Naive thymus-derived CD8-positive, alpha-beta T cell (primary cell): ENCODE results near the gene EMC9. TPM values are rescaled to one million over a fixed set of nuclear protein-coding genes. Genes with fewer than 3 reads are reported as not detected.
A peak's percentile ranks its signal among the peaks of the same experiment; 100 is the strongest.

Experiments
- ATAC-seq, 2 donors: fragments of 150-1000 bp; cut with Tn5 transposase in 1 of 2; sonication (Bioruptor Pico), chemical (Tn5 transposase) in 1 of 2; 1 replicate in 1 of 2; 2 replicates in 1 of 2; pipeline ENCODE4 v1.10.0; 2021; ENCODE audit warnings: mild to moderate bottlenecking in 2 of 2, moderate library complexity in 2 of 2
- POLR2A ChIA-PET: fragments of 350-600 bp; sonication (Branson Sonifier 250); formaldehyde crosslinking; loops from one replicate; lab custom pipeline; 2021; ENCODE audit warnings: antibody characterized with exemption; lab: Charles Lee
- DNase-seq, 10 donors: peaks; one replicate each; pipeline versions ENCODE4 v3.0.0 to v3.0.0-alpha.2; 2020 to 2022
- H3K27ac Mint-ChIP-seq, 10 donors: one replicate each; pipeline ENCODE4 v1.8.0; 2020 to 2022; ENCODE audit warnings: mild to moderate bottlenecking in 10 of 10, mixed read lengths in 10 of 10, moderate library complexity in 4 of 10, inconsistent platforms in 1 of 10
- H3K27me3 Mint-ChIP-seq, 5 donors: one replicate each; pipeline ENCODE4 v1.8.0; 2021 to 2022; ENCODE audit warnings: mixed read lengths in 5 of 5
- H3K36me3 Mint-ChIP-seq, 3 donors: one replicate each; pipeline ENCODE4 v1.8.0; 2020 to 2022; ENCODE audit warnings: mixed read lengths in 3 of 3, mild to moderate bottlenecking in 2 of 3, inconsistent platforms in 1 of 3
- H3K4me1 Mint-ChIP-seq, 4 donors: one replicate each; pipeline ENCODE4 v1.8.0; 2021 to 2022; ENCODE audit warnings: mixed read lengths in 4 of 4
- H3K4me3 Mint-ChIP-seq, 10 donors: one replicate each; pipeline ENCODE4 v1.8.0; 2020 to 2022; ENCODE audit warnings: mild to moderate bottlenecking in 10 of 10, mixed read lengths in 10 of 10, moderate library complexity in 6 of 10, inconsistent platforms in 1 of 10
- H3K9me3 Mint-ChIP-seq, 9 donors: one replicate each; pipeline ENCODE4 v1.8.0; 2020 to 2022; ENCODE audit warnings: mixed read lengths in 9 of 9, mild to moderate bottlenecking in 3 of 9, inconsistent platforms in 1 of 9, moderate library complexity in 1 of 9
- polyA plus RNA-seq, 3 donors: library from polyadenylated mRNA; unstranded; fragments of 300-500 nt; fragmentation: Illumina TruSeq; gene quantifications; one replicate each; pipeline ENCODE4 v1.2.3, GENCODE V29; 2021
- total RNA-seq, 8 experiments: library from RNA in 2 of 8; stranded (reverse) in 2 of 8; gene quantifications; one replicate each; pipeline ENCODE4 v1.2.3 and lab custom pipeline; 2021 to 2026

The EMC9 gene
- total RNA-seq (10 to 100 TPM; 16.6 to 18.1 TPM), polyA plus RNA-seq (1 to 10 TPM; 7.5 to 9.4 (median 8.4) TPM), total RNA-seq (lab: John Stamatoyannopoulos, UW) (3.4 to 8.5 (median 5.7) reads per million in 6 experiments)

- peak within 1 kb of the TSS; percentile 88 to 96 (median 91) for H3K4me3 Mint-ChIP-seq
- H3K4me1 Mint-ChIP-seq, result peaks cover 31 to 88% (median 79%) of the 10 kb centered on the region in 4 donors
- H3K27me3 Mint-ChIP-seq, result no peaks in the 10 kb centered on the region
- H3K36me3 Mint-ChIP-seq, result peaks cover 0 to 36% (median 8%) of the 10 kb centered on the region in 3 donors
- H3K27ac Mint-ChIP-seq, result peak within 1 kb of the TSS; percentile 83 to 97 (median 94)
- H3K9me3 Mint-ChIP-seq, result no peaks in the 10 kb centered on the region
- ATAC-seq (peak; percentile 90 to 93), DNase-seq (peak; percentile 95 to 100 (median 99))
- POLR2A ChIA-PET, result interaction anchor here (0.6 to 2.6 kb wide), 16 partner anchors 9 to 290 kb away, joined by 3 to 33 read pairs (median 4); partner anchors contain the start of genes DCAF11, IPO4, IRF9 and NRL
Observed at GRCh38 chr14:24141097-24141880, at the start of gene EMC9. Gene EMC9, minus strand, starts transcription at chr14:24141591. Its CDS starts 287 bp downstream, at chr14:24141304.

- Mint-ChIP-seq H3K4me1 (peaks cover 21 to 74% (median 59%) of the 10 kb centered on the region in 4 donors), H3K9me3 (no peaks in the 10 kb centered on the region), H3K27ac (peak overlapping the region in 7 of 10 donors; percentile 46 to 90 (median 77)), H3K36me3 (peaks cover 0 to 27% (median 10%) of the 10 kb centered on the region in 3 donors), H3K4me3 (no peak overlapping the region), H3K27me3 (peaks cover 0 to 2% (median 0%) of the 10 kb centered on the region in 5 donors)
- DNase-seq, result no peak
- POLR2A ChIA-PET, result interaction anchor here (0.7 to 4.8 kb wide), 6 partner anchors 24 to 75 kb away, joined by 6 to 36 read pairs (median 12); partner anchors contain the start of genes CHMP4A, DCAF11, IRF9 and MDP1
- no peak for ATAC-seq
Observed at GRCh38 chr14:24190416-24190815, 49.0 kb upstream of the EMC9 start.

DNA sequence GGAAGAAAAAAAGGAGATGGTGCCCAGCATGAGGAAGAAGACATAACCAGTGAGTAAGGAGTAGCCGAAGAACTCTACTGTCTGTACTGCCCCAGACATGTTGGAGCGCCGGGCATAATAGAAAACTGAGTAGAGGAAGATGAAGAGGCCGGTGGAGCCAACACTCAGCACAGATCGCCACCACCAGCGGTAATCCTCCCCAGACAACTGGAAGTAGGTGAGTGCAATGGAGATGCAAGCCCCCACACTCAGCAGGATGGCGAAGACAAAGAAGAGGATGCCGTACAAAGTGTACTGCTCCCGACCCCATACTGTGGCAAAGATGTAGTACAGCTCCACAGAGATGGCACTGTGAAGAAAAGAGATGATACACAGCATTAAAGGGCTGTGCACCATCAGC, 48.1 kb upstream of the EMC9 start:
- POLR2A ChIA-PET, result interaction anchor here (0.9 to 4.8 kb wide), 15 partner anchors 9 to 109 kb away, joined by 3 to 36 read pairs (median 7); partner anchors contain the start of genes CHMP4A, DCAF11, EMC9 and IRF9
- no peak for DNase-seq
- peaks cover 17 to 67% (median 51%) of the 10 kb centered on the region in 4 donors for H3K4me1 Mint-ChIP-seq
- no peak for ATAC-seq
- H3K27me3 Mint-ChIP-seq, result peaks cover 0 to 2% (median 0%) of the 10 kb centered on the region in 5 donors
- peak overlapping the region; percentile 83 to 97 (median 94) for H3K27ac Mint-ChIP-seq
- peak overlapping the region in 1 of 10 donors; percentile 38 for H3K4me3 Mint-ChIP-seq
- H3K36me3 Mint-ChIP-seq, result peaks cover 0 to 30% (median 10%) of the 10 kb centered on the region in 3 donors
- no peaks in the 10 kb centered on the region for H3K9me3 Mint-ChIP-seq

- peak overlapping the region; percentile 80 to 95 (median 90) for H3K4me3 Mint-ChIP-seq
- no peak for DNase-seq
- no peaks in the 10 kb centered on the region for H3K9me3 Mint-ChIP-seq
- no peak for ATAC-seq
- H3K4me1 Mint-ChIP-seq, result peaks cover 16 to 63% (median 47%) of the 10 kb centered on the region in 4 donors
- POLR2A ChIA-PET, result interaction anchor here (0.6 to 4.8 kb wide), 22 partner anchors 9 to 1170 kb away, joined by 3 to 36 read pairs (median 5); partner anchors contain the start of genes CARMIL3, CBLN3, CHMP4A and DCAF11
- H3K36me3 Mint-ChIP-seq, result peaks cover 0 to 31% (median 10%) of the 10 kb centered on the region in 3 donors
- peaks cover 0 to 2% (median 0%) of the 10 kb centered on the region in 5 donors for H3K27me3 Mint-ChIP-seq
- peak overlapping the region; percentile 83 to 97 (median 94) for H3K27ac Mint-ChIP-seq
Observed at GRCh38 chr14:24189059-24189375, 47.6 kb upstream of the EMC9 start.

DNA sequence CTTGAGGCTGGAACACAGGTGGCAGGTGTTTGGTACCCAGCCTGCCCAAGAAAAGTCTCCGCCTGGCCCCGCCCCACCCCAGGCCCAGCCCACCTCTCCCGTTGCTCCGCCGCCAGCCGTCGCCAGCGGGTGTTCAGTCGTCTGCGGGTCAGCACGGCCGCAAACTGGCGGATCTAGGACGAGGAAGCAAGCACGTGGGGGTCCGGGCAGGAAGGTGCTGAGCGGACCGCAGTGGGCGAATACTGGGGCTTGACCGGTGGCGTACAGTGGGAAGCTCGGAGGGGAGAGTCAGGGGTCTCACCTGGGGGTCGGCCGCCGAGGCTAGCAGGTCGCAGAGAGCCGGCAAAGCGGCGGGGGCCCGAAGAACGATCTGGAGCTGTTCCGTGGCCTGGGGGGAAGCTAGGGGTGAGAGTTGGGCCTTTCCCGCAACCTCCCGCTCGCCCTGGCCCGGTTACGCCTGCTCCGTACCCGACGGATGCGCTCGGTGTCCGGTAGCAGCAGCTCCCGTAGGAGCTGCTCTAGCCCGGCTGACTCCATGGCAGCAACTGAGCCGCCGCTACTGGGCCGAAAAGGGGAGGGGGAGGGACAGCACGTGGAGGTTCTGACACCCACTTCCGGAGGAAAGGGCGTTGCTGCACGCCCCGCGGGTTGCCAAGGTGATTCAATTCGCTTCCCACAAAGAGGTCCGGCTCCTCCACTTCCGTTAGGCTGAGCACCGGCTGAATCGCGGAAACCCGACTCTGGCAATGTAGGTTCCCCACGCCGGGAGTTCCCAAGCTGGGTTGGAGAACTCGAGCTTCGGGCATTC, 47.1 kb upstream of the EMC9 start, which contains the start of gene IPO4:
TSS of gene IPO4 (minus strand) at position 566 of the 808 bp plus-strand sequence. CDS start at position 537, 29 bp downstream.
- DNase-seq (peak; percentile 85 to 98 (median 94)), ATAC-seq (peak; percentile 90 to 97)
- H3K4me3 Mint-ChIP-seq, result peak within 1 kb of the TSS; percentile 80 to 95 (median 90)
- H3K27me3 Mint-ChIP-seq, result peaks cover 0 to 2% (median 0%) of the 10 kb centered on the region in 5 donors
- H3K9me3 Mint-ChIP-seq, result no peaks in the 10 kb centered on the region
- peak within 1 kb of the TSS; percentile 83 to 97 (median 94) for H3K27ac Mint-ChIP-seq
- POLR2A ChIA-PET, result interaction anchor here (0.5 to 4.8 kb wide), 24 partner anchors 8 to 1169 kb away, joined by 3 to 36 read pairs (median 4); partner anchors contain the start of genes CARMIL3, CBLN3, CHMP4A and DCAF11
- H3K36me3 Mint-ChIP-seq, result peaks cover 0 to 37% (median 10%) of the 10 kb centered on the region in 3 donors
- H3K4me1 Mint-ChIP-seq, result peaks cover 14 to 61% (median 44%) of the 10 kb centered on the region in 4 donors

DNA sequence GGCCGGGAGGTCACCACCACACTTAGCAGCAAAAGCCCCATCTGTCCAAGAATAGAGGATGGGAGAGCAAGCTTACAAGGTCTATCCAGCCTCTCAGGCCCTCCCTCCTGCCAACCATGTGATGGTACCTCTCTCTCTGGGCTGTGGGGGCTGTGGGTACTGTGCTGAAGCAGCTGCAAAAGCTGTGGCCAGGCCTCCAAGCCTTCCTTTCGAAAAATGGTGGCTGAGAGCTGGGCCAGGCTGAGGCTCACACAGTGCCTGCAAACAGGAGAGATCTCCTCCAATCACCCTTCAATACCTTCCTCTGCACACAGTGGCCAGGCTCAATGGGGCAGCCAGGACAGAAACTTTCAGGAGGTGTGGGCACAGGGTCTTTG, 46.1 kb upstream of the EMC9 start:
- peaks cover 0 to 38% (median 7%) of the 10 kb centered on the region in 3 donors for H3K36me3 Mint-ChIP-seq
- ATAC-seq (no peak), DNase-seq (no peak)
- peaks cover 14 to 52% (median 38%) of the 10 kb centered on the region in 4 donors for H3K4me1 Mint-ChIP-seq
- H3K27ac Mint-ChIP-seq, result peak overlapping the region in 9 of 10 donors; percentile 83 to 97 (median 94)
- POLR2A ChIA-PET, result interaction anchor here (1.1 to 4.8 kb wide), 8 partner anchors 8 to 113 kb away, joined by 3 to 27 read pairs (median 10); partner anchors contain the start of genes CHMP4A, DHRS1, IRF9 and NOP9
- H3K4me3 Mint-ChIP-seq, result peak overlapping the region; percentile 80 to 95 (median 90)
- H3K9me3 Mint-ChIP-seq, result no peaks in the 10 kb centered on the region
- peaks cover 0 to 2% (median 0%) of the 10 kb centered on the region in 5 donors for H3K27me3 Mint-ChIP-seq

DNA sequence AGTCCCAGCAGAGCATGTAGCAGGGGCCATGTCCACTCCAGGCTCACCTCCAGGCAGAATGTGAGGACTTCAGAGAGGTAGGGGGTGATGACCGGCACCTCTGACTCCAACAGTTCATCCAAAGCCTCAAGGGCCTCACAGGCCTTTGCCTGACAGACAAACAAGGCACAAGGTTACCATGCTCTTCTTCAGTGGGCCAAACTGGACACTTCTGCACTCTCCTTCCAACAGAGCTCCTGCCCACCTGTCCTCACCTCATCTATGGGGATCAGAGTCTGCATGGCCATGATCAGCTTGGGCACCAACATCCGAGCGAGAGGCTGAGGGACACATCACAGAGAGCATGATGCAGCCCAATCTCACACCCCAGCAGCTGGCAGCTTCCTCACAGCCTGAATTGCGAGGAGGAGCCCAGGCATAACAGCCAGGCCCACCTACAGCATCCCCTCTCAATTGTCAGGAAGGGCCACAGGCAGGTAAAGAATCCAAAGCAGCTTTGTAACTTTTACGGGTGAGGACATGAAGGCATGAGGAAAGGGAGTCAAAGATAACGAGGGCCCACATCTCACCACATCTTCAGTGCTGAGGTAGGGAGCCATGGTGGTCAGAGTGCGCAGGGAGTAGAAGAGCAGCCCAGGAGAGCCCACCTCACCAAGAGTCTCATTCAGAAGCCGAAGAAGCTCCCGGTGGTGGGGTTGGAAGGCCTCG, 45.6 kb upstream of the EMC9 start:
- no peak for DNase-seq

GRCh38 chr14:24185741-24186140, 44.4 kb upstream of the EMC9 start:
- H3K9me3 Mint-ChIP-seq, result no peaks in the 10 kb centered on the region
- peaks cover 0 to 2% (median 0%) of the 10 kb centered on the region in 5 donors for H3K27me3 Mint-ChIP-seq
- H3K27ac Mint-ChIP-seq, result peak overlapping the region in 2 of 10 donors; percentile 3 to 69
- H3K4me3 Mint-ChIP-seq, result peak overlapping the region in 1 of 10 donors; percentile 62
- DNase-seq (no peak), ATAC-seq (no peak)
- POLR2A ChIA-PET, result interaction anchor here (0.8 to 4.8 kb wide), 8 partner anchors 10 to 85 kb away, joined by 3 to 18 read pairs (median 6); partner anchors contain the start of genes CHMP4A, DCAF11, IRF9 and RABGGTA
- peaks cover 13 to 39% (median 30%) of the 10 kb centered on the region in 4 donors for H3K4me1 Mint-ChIP-seq
- peaks cover 0 to 36% (median 6%) of the 10 kb centered on the region in 3 donors for H3K36me3 Mint-ChIP-seq

More for the DNA sequence above, 45.6 kb upstream of the EMC9 start:
- Mint-ChIP-seq H3K36me3 (peaks cover 0 to 38% (median 6%) of the 10 kb centered on the region in 3 donors), H3K4me3 (peak overlapping the region; percentile 40 to 94 (median 76)), H3K27me3 (peaks cover 0 to 2% (median 0%) of the 10 kb centered on the region in 5 donors), H3K9me3 (no peaks in the 10 kb centered on the region), H3K4me1 (peaks cover 12 to 47% (median 33%) of the 10 kb centered on the region in 4 donors), H3K27ac (peak overlapping the region in 8 of 10 donors; percentile 34 to 91 (median 69))
- no peak for ATAC-seq
- POLR2A ChIA-PET, result interaction anchor here (0.8 to 4.8 kb wide), 9 partner anchors 9 to 255 kb away, joined by 3 to 27 read pairs (median 9); partner anchors contain the start of genes CHMP4A, DHRS1, IRF9 and NOP9

DNA sequence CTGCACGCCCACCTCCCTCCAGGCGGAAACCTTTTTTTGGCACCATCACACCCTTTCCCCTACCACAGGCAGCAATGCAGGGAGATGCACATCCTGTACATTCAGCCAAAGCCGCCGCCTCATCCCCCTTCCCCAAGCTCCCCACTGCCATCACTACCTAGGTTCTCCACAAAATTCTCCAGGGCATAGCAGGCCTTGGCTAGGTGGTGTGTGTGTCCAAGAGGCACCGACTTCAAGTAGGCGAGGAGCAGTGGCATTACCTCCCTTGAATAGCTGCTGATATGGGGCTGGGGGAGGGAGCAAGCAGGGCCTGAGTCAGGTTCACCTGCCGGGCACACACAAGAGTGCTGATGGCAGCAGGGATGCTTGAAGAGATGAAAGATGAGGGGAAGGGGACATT, 43.6 kb upstream of the EMC9 start:
- H3K9me3 Mint-ChIP-seq, result no peaks in the 10 kb centered on the region
- H3K27me3 Mint-ChIP-seq, result peaks cover 0 to 2% (median 0%) of the 10 kb centered on the region in 5 donors
- DNase-seq, result no peak
- POLR2A ChIA-PET, result interaction anchor here (1.2 to 2.9 kb wide), 5 partner anchors 10 to 86 kb away, joined by 3 to 12 read pairs (median 6); partner anchors contain the start of genes CHMP4A, DCAF11, IRF9 and RABGGTA
- no peak for ATAC-seq
- no peak overlapping the region for H3K4me3 Mint-ChIP-seq
- peak overlapping the region in 2 of 10 donors; percentile 11 to 31 for H3K27ac Mint-ChIP-seq
- H3K36me3 Mint-ChIP-seq, result peaks cover 0 to 42% (median 3%) of the 10 kb centered on the region in 3 donors
- H3K4me1 Mint-ChIP-seq, result peaks cover 13 to 34% (median 29%) of the 10 kb centered on the region in 4 donors

DNA sequence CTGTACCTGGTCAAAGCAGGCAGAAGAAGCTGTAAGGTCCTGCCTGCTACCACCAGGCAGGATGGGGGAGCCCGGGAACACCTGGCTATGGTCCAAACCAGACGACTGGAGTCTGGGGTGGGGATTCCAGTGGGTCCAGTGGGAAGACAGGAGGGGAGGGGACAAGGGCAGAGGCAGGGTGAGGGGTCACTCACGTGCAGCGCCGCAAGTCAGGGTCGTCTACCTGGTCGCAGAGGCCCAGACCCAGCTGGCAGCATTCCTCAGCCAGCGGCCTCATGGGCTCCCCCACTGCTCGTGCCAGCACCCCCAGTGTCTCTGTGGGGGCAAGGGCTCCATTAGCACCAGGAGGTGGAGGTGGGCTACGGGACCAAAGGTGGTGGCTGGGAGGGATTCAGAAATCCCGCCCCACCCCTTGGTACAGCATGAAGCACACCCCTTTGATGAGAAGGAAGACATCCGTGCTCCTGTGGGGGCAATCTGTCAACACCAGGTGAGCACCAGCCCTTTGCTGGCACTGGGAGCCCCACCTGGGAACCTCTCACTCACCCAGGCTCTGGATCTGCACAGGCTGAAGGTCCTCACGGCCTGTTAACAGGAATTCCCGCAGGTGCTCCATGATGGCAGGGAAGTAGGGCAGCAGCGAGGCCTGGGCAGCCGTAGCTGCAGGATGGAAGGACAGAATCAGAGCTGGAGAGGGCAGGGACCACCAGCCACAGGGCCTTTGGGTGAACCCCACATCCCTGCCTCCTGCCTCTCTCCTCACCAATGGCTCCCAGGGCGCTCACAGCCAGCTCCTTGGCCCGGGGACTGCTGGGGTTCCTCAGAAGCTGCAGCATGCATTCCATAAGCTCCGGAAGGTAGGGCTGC, 42.9 kb upstream of the EMC9 start:
- POLR2A ChIA-PET, result interaction anchor here (1.2 to 1.7 kb wide), 4 partner anchors 11 to 70 kb away, joined by 3 to 7 read pairs (median 6); partner anchors contain the start of genes DCAF11, REC8 and TM9SF1
- no peak overlapping the region for H3K27ac Mint-ChIP-seq
- no peak for DNase-seq

More for the DNA sequence above, 42.9 kb upstream of the EMC9 start:
- Mint-ChIP-seq H3K36me3 (peaks cover 0 to 48% (median 3%) of the 10 kb centered on the region in 3 donors), H3K27me3 (peaks cover 0 to 2% (median 0%) of the 10 kb centered on the region in 5 donors), H3K9me3 (no peaks in the 10 kb centered on the region), H3K4me3 (no peak overlapping the region), H3K4me1 (peaks cover 13 to 28% (median 24%) of the 10 kb centered on the region in 4 donors)
- no peak for ATAC-seq
